ENCODE measurements around the gene SLC34A3.

Gene SLC34A3

GRCh38 chr9:137229903-137230704 lies 597 bp upstream of the SLC34A3 start:
- H3K4me3 ChIP-seq (replicated peaks; ENCODE audit: low read depth, low read length) = no peak overlapping the region
- no peak for TF ChIP-seq CTCF (IDR thresholded peaks at IDR 0.05; ENCODE audit: low read depth, low read length, missing control alignments)
- no peak for DNase-seq (ENCODE audit: extremely low read depth, low read depth)

GRCh38 chr9:137231372-137232039 lies 805 bp downstream of the SLC34A3 start:
- DNase-seq (ENCODE audit: extremely low read depth, low read depth) = no peak
- TF ChIP-seq CTCF (IDR thresholded peaks at IDR 0.05; ENCODE audit: low read depth, low read length, missing control alignments) = no peak
- no peak overlapping the region for H3K4me3 ChIP-seq (replicated peaks; ENCODE audit: low read depth, low read length)

- no peak for TF ChIP-seq CTCF (IDR thresholded peaks at IDR 0.05; ENCODE audit: low read depth, low read length, missing control alignments)
- no peak overlapping the region for H3K4me3 ChIP-seq (replicated peaks; ENCODE audit: low read depth, low read length)
- no peak for DNase-seq (ENCODE audit: extremely low read depth, low read depth)
Measured at GRCh38 chr9:137232101-137232500, 1.4 kb downstream of the SLC34A3 start.

- TF ChIP-seq CTCF (IDR thresholded peaks at IDR 0.05; ENCODE audit: low read depth, low read length, missing control alignments) = no peak
- DNase-seq (ENCODE audit: extremely low read depth, low read depth) = no peak
- H3K4me3 ChIP-seq (replicated peaks; ENCODE audit: low read depth, low read length) = no peak overlapping the region
Measured at GRCh38 chr9:137232510-137232909, 1.8 kb downstream of the SLC34A3 start.

- TF ChIP-seq CTCF (IDR thresholded peaks at IDR 0.05; ENCODE audit: low read depth, low read length, missing control alignments) = no peak
- no peak overlapping the region for H3K4me3 ChIP-seq (replicated peaks; ENCODE audit: low read depth, low read length)
- no peak for DNase-seq (ENCODE audit: extremely low read depth, low read depth)
Measured at GRCh38 chr9:137233143-137233980, 2.7 kb downstream of the SLC34A3 start.

GRCh38 chr9:137234055-137234697 lies 3.5 kb downstream of the SLC34A3 start:
- no peak overlapping the region for H3K4me3 ChIP-seq (replicated peaks; ENCODE audit: low read depth, low read length)
- DNase-seq (ENCODE audit: extremely low read depth, low read depth) = no peak
- no peak for TF ChIP-seq CTCF (IDR thresholded peaks at IDR 0.05; ENCODE audit: low read depth, low read length, missing control alignments)
